T-helper 2 cell (primary cell): ENCODE results near the gene RABGAP1L.

Experiments
- DNase-seq, 5 experiments: peaks; one replicate each; pipeline versions ENCODE4 v3.0.0 to v3.0.0-alpha.2; 2012 to 2022

RABGAP1L gene

GRCh38 chr1:174942547-174943255 is 783.4 kb downstream of the RABGAP1L start:
- DNase-seq: no peak

- DNase-seq: no peak
These were observed 786.7 kb downstream of the RABGAP1L start for GRCh38 chr1:174946031-174946430.

GRCh38 chr1:174949061-174949460 is 789.7 kb downstream of the RABGAP1L start:
- no peak for DNase-seq

GRCh38 chr1:174949645-174950044 is 790.3 kb downstream of the RABGAP1L start:
- no peak for DNase-seq

- no peak for DNase-seq
These were observed 794.2 kb downstream of the RABGAP1L start for GRCh38 chr1:174953285-174954072.

- no peak for DNase-seq
These were observed 794.7 kb downstream of the RABGAP1L start for GRCh38 chr1:174954073-174954460.

GRCh38 chr1:174954671-174955669 is 795.6 kb downstream of the RABGAP1L start:
- no peak for DNase-seq

- no peak for DNase-seq
These were observed 796.8 kb downstream of the RABGAP1L start for GRCh38 chr1:174956086-174956485.

- no peak for DNase-seq
These were observed 797.7 kb downstream of the RABGAP1L start for GRCh38 chr1:174956976-174957375.

- DNase-seq: peak in 1 of 5 experiments; percentile 16
These were observed 798.5 kb downstream of the RABGAP1L start for GRCh38 chr1:174957829-174958228.

- DNase-seq: no peak
These were observed 799.1 kb downstream of the RABGAP1L start for GRCh38 chr1:174958396-174958795.

GRCh38 chr1:174960362-174960761 is 801.0 kb downstream of the RABGAP1L start:
- DNase-seq: no peak

GRCh38 chr1:174963529-174964125 is 804.3 kb downstream of the RABGAP1L start:
- peak in 1 of 5 experiments; percentile 59 for DNase-seq

- peak in 2 of 5 experiments; percentile 46 to 90 for DNase-seq
These were observed 805.1 kb downstream of the RABGAP1L start for GRCh38 chr1:174964261-174964971.

GRCh38 chr1:174964972-174965361 is 805.6 kb downstream of the RABGAP1L start:
- peak in 2 of 5 experiments; percentile 35 to 57 for DNase-seq

- DNase-seq: peak in 2 of 5 experiments; percentile 20 to 24
These were observed 806.2 kb downstream of the RABGAP1L start for GRCh38 chr1:174965362-174966007.

GRCh38 chr1:174966008-174966572 is 806.8 kb downstream of the RABGAP1L start:
- no peak for DNase-seq

- peak in 2 of 5 experiments; percentile 32 to 75 for DNase-seq
These were observed 808.8 kb downstream of the RABGAP1L start for GRCh38 chr1:174967845-174968705.

- peak in 2 of 5 experiments; percentile 80 to 93 for DNase-seq
These were observed 809.5 kb downstream of the RABGAP1L start for GRCh38 chr1:174968750-174969244.
